Activated CD4-positive, alpha-beta T cell treated with anti-CD3 and anti-CD28 coated beads for 36 hours (primary cell): ENCODE data around the gene UGT1A3. TPM values are rescaled to one million over a fixed set of nuclear protein-coding genes. Genes with fewer than 3 reads are reported as not detected.

ENCODE experiments used
- ATAC-seq: fragments of 200-7000 bp; cut with Tn5 transposase; one replicate; pipeline ENCODE4 v1.10.0; 2021; ENCODE audit warnings: mild to moderate bottlenecking, moderate library complexity
- CTCF ChIA-PET: fragments of 350-600 bp; sonication (Branson Sonifier 250); formaldehyde crosslinking; loops from one replicate; lab custom pipeline; 2021; ENCODE audit warnings: antibody characterized with exemption; lab: Charles Lee
- POLR2A ChIA-PET: fragments of 350-600 bp; sonication (Branson Sonifier 250); formaldehyde crosslinking; loops from one replicate; lab custom pipeline; 2021; ENCODE audit warnings: antibody characterized with exemption, inconsistent platforms; lab: Charles Lee
- DNase-seq: peaks from one replicate; pipeline ENCODE4 v3.0.0-alpha.2; 2020
- H3K27ac Mint-ChIP-seq: one replicate; pipeline ENCODE4 v1.8.0; 2021; ENCODE audit warnings: mixed read lengths
- H3K27me3 Mint-ChIP-seq: one replicate; pipeline ENCODE4 v1.8.0; 2021; ENCODE audit warnings: mixed read lengths
- H3K36me3 Mint-ChIP-seq: one replicate; pipeline ENCODE4 v1.8.0; 2021; ENCODE audit warnings: low read depth, mixed read lengths
- H3K4me1 Mint-ChIP-seq: one replicate; pipeline ENCODE4 v1.8.0; 2021; ENCODE audit warnings: mixed read lengths
- H3K4me3 Mint-ChIP-seq: one replicate; pipeline ENCODE4 v1.8.0; 2021; ENCODE audit warnings: mild to moderate bottlenecking, moderate library complexity, mixed read lengths
- H3K9me3 Mint-ChIP-seq: one replicate; pipeline ENCODE4 v1.8.0; 2021; ENCODE audit warnings: low read depth, mixed read lengths
- intact Hi-C, 2 experiments: fragments of 100-400 bp; cut with DNase I in 1 of 2; cut with micrococcal nuclease in 1 of 2; formaldehyde crosslinking; loops; one replicate each; pipeline versions ENCODE4 v1.14.2 to v1.15.1; 2022 to 2024; cut with DNase I, micrococcal nuclease
- total RNA-seq, 2 experiments: library from RNA; stranded (reverse); gene quantifications; one replicate each; pipeline ENCODE4 v1.2.3, GENCODE V29; 2021

UGT1A3 gene
- not detected for total RNA-seq

DNA sequence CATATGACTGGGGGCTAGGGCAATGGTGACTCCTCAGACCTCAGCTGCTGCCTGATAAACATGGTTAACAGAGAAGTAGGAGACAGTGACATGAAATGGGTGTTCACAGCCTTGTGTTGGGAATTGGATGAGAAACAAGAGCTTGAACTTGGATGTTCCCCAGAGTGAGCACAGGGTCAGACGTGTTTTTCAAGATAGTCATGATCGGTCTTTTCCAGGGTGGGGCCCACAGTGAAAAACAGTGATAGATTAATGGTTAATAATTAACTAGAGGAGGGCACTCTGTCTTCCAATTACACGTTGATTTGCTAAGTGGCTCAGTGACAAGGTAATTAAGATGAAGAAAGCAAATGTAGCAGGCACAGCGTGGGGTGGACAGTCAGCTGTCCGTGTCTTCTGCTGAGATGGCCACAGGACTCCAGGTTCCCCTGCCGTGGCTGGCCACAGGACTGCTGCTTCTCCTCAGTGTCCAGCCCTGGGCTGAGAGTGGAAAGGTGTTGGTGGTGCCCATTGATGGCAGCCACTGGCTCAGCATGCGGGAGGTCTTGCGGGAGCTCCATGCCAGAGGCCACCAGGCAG lies at the start of gene UGT1A3:
UGT1A3 (plus strand) TSS at position 320 of the 579 bp plus-strand sequence; CDS start at position 405, 85 bp downstream.
- no peaks in the 10 kb centered on the region for H3K9me3 Mint-ChIP-seq
- H3K36me3 Mint-ChIP-seq: no peaks in the 10 kb centered on the region
- no peak within 1 kb of the TSS for H3K27ac Mint-ChIP-seq
- CTCF ChIA-PET: interaction anchor here (0.7 kb wide), 1 partner anchor 836 kb away, joined by 3 read pairs; no protein-coding TSS in a partner anchor
- H3K27me3 Mint-ChIP-seq: peaks cover 9% of the 10 kb centered on the region
- no peak within 1 kb of the TSS for H3K4me3 Mint-ChIP-seq
- H3K4me1 Mint-ChIP-seq: no peaks in the 10 kb centered on the region
- DNase-seq (no peak), ATAC-seq (no peak)
- POLR2A ChIA-PET: no interaction called here
- intact Hi-C loops: no loop called here

DNA sequence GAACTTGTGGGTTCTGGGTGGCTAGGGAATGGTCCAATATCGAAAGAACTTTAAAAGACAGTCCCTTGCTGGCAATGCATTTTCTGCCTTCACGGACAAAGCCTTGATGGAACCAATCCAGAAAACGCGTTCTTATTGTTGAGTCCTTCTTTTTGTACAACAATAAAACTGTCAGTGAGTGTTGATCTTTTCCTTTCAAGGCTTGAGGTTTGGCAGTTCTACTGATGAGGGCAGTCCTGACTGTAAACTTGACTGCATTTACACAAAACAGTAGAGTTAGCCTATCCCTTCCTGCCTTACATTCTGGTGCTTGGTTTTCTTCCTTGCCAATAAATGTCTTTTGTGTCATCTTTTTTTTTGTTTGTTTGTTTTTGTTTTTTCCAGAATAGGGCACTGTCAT lies 49.6 kb upstream of the UGT1A3 start:
- no peak overlapping the region for H3K27ac Mint-ChIP-seq
- no peaks in the 10 kb centered on the region for H3K36me3 Mint-ChIP-seq
- H3K9me3 Mint-ChIP-seq: no peaks in the 10 kb centered on the region
- ATAC-seq (no peak), DNase-seq (no peak)
- CTCF ChIA-PET: no interaction called here
- peaks cover 12% of the 10 kb centered on the region for H3K27me3 Mint-ChIP-seq
- H3K4me1 Mint-ChIP-seq: no peaks in the 10 kb centered on the region
- POLR2A ChIA-PET: no interaction called here
- no peak overlapping the region for H3K4me3 Mint-ChIP-seq
- intact Hi-C loops: no loop called here

DNA sequence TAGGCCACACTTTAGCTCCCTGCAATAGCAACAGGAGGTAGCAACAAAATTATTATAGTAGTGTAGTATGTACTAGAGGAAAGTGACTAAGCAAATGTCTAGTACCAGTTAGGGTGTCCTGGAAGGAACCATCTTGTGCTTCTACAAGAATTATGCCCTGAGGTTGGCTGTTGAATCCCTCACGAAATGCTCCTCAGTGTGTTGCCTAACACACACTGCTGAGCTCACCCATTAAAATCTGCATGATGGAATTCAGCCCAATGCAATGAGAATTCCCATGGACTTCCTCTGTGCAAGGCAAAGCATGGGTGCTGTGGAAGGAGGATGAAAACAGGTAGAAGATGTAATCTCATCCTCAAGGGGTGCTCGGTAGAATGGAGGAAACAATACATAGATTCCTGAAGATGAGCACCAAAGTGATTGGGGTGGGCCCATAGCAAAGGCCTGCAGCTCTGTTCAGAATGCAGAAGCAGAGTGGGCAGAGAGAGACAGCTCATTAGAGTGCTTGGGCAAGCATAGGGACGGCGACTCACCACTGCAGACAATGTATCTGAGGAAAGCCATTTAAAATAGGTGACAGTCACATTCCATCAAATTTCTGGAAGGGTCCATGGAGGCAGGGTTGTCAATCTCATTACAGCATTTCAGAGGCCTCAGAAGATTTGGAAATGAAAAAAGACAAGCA lies 48.3 kb upstream of the UGT1A3 start:
- ChIA-PET CTCF (no interaction called here), POLR2A (no interaction called here)
- intact Hi-C loops: no loop called here
- ATAC-seq: no peak
- Mint-ChIP-seq H3K4me3 (no peak overlapping the region), H3K27ac (no peak overlapping the region), H3K36me3 (no peaks in the 10 kb centered on the region), H3K27me3 (peaks cover 12% of the 10 kb centered on the region), H3K4me1 (no peaks in the 10 kb centered on the region), H3K9me3 (no peaks in the 10 kb centered on the region)
- no peak for DNase-seq

DNA sequence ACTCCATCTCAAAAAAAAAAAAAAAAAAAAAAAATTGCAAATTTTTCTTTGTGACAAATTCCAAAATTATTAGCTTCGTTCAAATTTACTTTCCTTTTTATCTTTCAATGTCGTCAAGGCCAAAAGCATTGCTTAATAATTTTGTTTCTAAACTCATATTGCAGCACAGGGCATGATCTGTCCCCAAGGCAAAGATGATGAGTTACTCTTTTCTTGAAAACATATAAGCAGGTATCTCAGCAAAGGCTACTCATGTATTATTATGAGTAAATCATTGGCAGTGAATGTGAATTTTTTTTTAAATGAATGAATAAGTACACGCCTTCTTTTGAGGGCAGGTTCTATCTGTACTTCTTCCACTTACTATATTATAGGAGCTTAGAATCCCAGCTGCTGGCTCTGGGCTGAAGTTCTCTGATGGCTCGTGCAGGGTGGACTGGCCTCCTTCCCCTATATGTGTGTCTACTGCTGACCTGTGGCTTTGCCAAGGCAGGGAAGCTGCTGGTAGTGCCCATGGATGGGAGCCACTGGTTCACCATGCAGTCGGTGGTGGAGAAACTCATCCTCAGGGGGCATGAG lies 47.2 kb upstream of the UGT1A3 start, which contains the start of gene UGT1A7:
UGT1A7 (plus strand) TSS at position 381 of the 579 bp plus-strand sequence; CDS start at position 418, 37 bp downstream.
- H3K36me3 Mint-ChIP-seq: no peaks in the 10 kb centered on the region
- H3K4me1 Mint-ChIP-seq: no peaks in the 10 kb centered on the region
- ATAC-seq (no peak), DNase-seq (no peak)
- no peaks in the 10 kb centered on the region for H3K9me3 Mint-ChIP-seq
- H3K4me3 Mint-ChIP-seq: no peak within 1 kb of the TSS
- peaks cover 11% of the 10 kb centered on the region for H3K27me3 Mint-ChIP-seq
- CTCF ChIA-PET: no interaction called here
- intact Hi-C loops: no loop called here
- POLR2A ChIA-PET: no interaction called here
- H3K27ac Mint-ChIP-seq: no peak within 1 kb of the TSS

DNA sequence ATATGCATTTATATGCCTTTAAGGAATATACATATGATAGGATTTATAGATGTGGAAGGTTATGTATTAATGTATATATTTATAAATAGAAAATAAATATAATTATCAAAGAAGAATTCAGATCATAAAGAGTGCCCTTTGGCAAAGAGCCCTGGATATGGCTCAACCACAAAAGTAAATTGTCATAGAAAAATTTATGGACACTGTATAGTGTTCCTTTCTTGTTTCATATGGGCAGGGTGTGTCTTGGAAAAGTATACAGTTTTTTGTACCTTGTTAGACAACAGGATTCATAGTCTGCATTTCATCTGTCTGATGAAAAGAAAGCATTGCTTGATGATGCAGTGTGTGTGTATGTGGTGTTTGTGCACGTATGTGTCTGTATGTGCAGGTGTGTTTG lies 44.2 kb upstream of the UGT1A3 start:
- intact Hi-C loops: no loop called here
- ATAC-seq: no peak
- Mint-ChIP-seq H3K4me3 (no peak overlapping the region), H3K9me3 (no peaks in the 10 kb centered on the region), H3K27me3 (peaks cover 7% of the 10 kb centered on the region), H3K4me1 (no peaks in the 10 kb centered on the region), H3K36me3 (no peaks in the 10 kb centered on the region), H3K27ac (no peak overlapping the region)
- CTCF ChIA-PET: interaction anchor here (0.7 kb wide), 1 partner anchor 25 kb away, joined by 3 read pairs; no protein-coding TSS in a partner anchor
- DNase-seq: no peak
- POLR2A ChIA-PET: no interaction called here

DNA sequence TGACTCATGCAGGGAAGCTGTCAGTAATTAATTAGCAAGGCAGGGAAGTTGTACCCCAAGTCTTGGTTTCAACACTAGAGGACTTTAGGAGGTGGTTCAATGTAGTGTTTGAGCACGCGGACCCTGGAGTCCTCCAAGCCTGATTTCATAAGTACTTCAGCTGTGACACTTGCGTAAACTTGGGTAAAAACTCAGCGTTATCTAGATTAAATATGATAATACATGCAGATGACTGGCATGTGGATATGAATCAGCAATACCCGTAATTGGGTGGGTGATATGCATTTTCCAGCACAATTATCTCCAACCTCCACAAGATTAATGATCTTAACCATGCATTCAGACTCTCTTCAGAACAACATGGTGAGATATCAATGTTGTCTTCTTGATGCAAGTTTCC lies 41.9 kb upstream of the UGT1A3 start:
- intact Hi-C loops: no loop called here
- Mint-ChIP-seq H3K27ac (no peak overlapping the region), H3K4me1 (no peaks in the 10 kb centered on the region), H3K9me3 (no peaks in the 10 kb centered on the region), H3K27me3 (peaks cover 4% of the 10 kb centered on the region), H3K36me3 (no peaks in the 10 kb centered on the region), H3K4me3 (no peak overlapping the region)
- POLR2A ChIA-PET: no interaction called here
- DNase-seq: no peak
- CTCF ChIA-PET: interaction anchor here (0.6 kb wide), 1 partner anchor 615 kb away, joined by 3 read pairs; no protein-coding TSS in a partner anchor
- no peak for ATAC-seq

DNA sequence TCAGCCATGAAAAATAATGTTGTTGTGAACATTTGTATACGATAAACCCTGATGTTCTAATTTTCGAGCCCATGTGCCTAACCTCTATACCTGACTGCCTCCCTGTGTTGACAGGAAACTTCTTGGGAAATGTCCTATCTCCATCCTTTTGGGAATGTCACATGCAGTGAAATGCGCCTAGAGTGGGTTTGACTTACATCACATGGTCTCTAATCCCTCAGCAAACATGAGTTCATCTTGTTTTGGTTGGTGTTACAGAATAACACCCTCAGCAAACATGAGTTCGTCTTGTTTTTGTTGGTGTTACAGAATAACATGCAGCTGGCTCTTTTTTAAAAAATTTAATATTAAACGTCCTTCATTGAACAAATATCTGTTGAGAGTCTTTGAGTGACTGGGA lies 40.5 kb upstream of the UGT1A3 start:
- no peaks in the 10 kb centered on the region for H3K4me1 Mint-ChIP-seq
- no peaks in the 10 kb centered on the region for H3K36me3 Mint-ChIP-seq
- ATAC-seq: no peak
- H3K9me3 Mint-ChIP-seq: no peaks in the 10 kb centered on the region
- ChIA-PET POLR2A (no interaction called here), CTCF (no interaction called here)
- H3K4me3 Mint-ChIP-seq: no peak overlapping the region
- H3K27me3 Mint-ChIP-seq: peaks cover 4% of the 10 kb centered on the region
- no peak for DNase-seq
- no peak overlapping the region for H3K27ac Mint-ChIP-seq
- intact Hi-C loops: no loop called here

DNA sequence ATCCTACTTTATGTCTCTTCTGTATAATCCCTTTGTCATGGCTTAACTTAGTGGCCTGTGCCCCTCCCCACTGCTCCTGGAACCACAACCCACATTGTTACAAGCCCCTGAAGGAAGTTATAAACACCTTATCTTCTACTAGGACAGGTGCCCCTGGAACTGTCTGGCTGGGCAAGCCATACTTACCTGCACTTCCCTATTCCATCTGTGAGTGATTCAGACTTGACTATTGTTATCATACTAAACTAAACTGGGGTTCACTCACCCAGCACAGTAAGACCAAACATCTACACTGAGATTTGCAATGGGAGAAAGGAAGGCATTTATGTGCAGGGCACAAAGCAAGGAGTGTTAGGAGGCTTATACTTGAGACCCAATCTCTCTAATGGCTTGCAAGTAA lies 39.8 kb upstream of the UGT1A3 start:
- intact Hi-C loops: no loop called here
- Mint-ChIP-seq H3K4me1 (no peaks in the 10 kb centered on the region), H3K9me3 (no peaks in the 10 kb centered on the region), H3K27ac (no peak overlapping the region), H3K4me3 (no peak overlapping the region), H3K27me3 (peaks cover 4% of the 10 kb centered on the region), H3K36me3 (no peaks in the 10 kb centered on the region)
- DNase-seq (no peak), ATAC-seq (no peak)
- CTCF ChIA-PET: no interaction called here
- POLR2A ChIA-PET: no interaction called here

DNA sequence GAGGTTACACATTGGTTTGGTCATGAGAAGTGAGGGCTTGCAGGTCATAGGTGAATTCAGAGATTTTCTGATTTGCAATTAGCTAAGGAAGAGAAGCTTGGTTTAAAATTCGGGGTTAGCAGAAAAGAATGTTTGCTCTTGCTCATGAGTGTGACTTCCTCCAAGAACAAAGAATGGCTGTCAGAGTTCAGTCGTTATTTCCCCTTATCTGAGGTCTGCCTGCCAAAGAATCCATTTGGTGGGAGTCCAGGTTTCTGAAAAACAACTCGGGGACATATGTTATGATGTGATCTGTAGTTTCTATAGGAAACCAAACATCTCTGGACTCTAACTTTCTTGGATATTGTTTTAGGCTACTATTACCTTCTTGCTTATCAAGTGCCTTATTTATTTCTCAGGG lies 39.3 kb upstream of the UGT1A3 start:
- no peak for DNase-seq
- no peaks in the 10 kb centered on the region for H3K9me3 Mint-ChIP-seq
- POLR2A ChIA-PET: no interaction called here
- peaks cover 4% of the 10 kb centered on the region for H3K27me3 Mint-ChIP-seq
- H3K36me3 Mint-ChIP-seq: no peaks in the 10 kb centered on the region
- CTCF ChIA-PET: no interaction called here
- ATAC-seq: no peak
- intact Hi-C loops: no loop called here
- no peaks in the 10 kb centered on the region for H3K4me1 Mint-ChIP-seq
- no peak overlapping the region for H3K4me3 Mint-ChIP-seq
- no peak overlapping the region for H3K27ac Mint-ChIP-seq

DNA sequence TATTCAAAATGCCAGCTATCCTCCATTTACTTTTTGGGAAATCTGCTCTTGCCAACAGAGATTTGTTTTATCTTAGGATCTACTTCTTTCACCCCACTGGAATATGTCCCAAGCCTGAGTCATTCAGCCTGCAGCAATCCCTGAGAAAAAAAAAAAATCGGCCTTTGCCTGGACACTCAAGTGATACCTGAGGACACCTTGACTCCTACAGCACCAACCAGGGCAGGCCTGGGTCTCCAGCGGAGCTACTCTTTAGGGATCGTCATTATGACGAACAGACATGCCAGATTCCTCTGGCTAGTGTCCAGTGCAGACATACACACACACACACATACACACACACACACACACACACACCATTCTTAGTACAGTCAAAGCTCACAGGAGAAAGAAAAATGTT lies 38.4 kb upstream of the UGT1A3 start:
- no peaks in the 10 kb centered on the region for H3K9me3 Mint-ChIP-seq
- ChIA-PET POLR2A (no interaction called here), CTCF (no interaction called here)
- intact Hi-C loops: no loop called here
- H3K36me3 Mint-ChIP-seq: no peaks in the 10 kb centered on the region
- H3K4me3 Mint-ChIP-seq: no peak overlapping the region
- no peak for ATAC-seq
- no peak overlapping the region for H3K27ac Mint-ChIP-seq
- DNase-seq: no peak
- H3K27me3 Mint-ChIP-seq: peaks cover 4% of the 10 kb centered on the region
- H3K4me1 Mint-ChIP-seq: no peaks in the 10 kb centered on the region

DNA sequence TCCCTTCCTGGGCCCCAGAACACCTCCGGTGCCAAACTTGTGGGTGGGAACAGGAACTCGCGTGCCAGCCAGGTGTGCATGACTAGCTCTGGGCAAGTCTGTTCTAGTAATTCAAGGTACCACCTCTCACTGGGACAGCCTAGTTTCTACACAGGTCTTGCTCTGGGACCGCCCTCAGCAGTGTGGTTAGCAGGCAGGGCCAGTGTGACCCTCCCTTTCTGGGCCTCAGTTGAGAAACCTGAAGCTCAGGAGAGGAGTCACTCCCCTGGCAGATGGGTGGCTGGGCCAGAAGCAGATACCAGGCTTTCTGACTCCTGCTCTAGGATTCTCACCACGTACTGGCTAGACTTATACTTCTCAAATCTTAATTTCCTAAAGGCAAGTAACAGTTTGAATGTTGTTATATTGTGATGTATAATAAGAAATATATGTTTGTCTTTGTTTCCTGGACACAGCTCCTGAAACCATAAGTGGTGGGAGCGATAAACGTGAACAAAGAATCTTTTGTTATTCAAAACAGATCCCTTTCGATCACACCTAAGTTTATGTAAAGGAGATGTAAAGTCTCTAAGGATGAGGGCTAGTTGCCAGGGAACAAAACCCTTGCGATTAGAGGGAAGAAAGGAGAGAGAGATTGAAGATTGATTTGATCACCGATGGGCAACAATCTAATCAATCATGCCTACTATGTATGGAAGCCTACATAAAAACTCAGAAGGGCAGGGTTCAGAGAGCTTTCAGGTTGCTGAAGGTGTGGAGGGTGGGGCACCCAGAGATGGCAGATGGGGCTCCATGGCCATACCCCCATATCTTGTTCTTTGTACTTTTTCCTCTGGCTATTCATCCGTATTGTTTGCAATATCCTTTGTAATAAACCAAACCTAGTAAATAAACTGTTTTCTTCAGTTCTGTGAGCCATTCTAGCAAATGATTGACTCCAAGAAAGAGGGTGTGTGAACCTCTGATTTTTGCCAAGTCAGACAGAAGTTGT lies 37.1 kb upstream of the UGT1A3 start:
- no peaks in the 10 kb centered on the region for H3K4me1 Mint-ChIP-seq
- no peak overlapping the region for H3K27ac Mint-ChIP-seq
- intact Hi-C loops: no loop called here
- ATAC-seq (no peak), DNase-seq (no peak)
- no peak overlapping the region for H3K4me3 Mint-ChIP-seq
- H3K36me3 Mint-ChIP-seq: no peaks in the 10 kb centered on the region
- H3K9me3 Mint-ChIP-seq: no peaks in the 10 kb centered on the region
- H3K27me3 Mint-ChIP-seq: no peaks in the 10 kb centered on the region
- POLR2A ChIA-PET: no interaction called here
- CTCF ChIA-PET: interaction anchor here (0.6 kb wide), 1 partner anchor 59 kb away, joined by 3 read pairs; no protein-coding TSS in a partner anchor
